ENCODE data around the gene TKTL2. TPM values are rescaled to one million over a fixed set of nuclear protein-coding genes. Genes with fewer than 3 reads are reported as not detected.
A peak's percentile ranks its signal among the peaks of the same experiment; 100 is the strongest.
"Not testable (repeated sequence)": the region's sequence is repeated elsewhere in the genome, so short reads cannot be mapped to it uniquely, and the experiment has no call there.

TKTL2 gene
- polyA plus RNA-seq, 6 donors from 2014 or later, result 0.16 to 0.21 (median 0.21) TPM; not detected in 3

GRCh38 chr4:163476761-163477438 is 3.3 kb upstream of the TKTL2 start:
- no peak for ATAC-seq (ENCODE audit: low read depth in 2 of 2)
- Mint-ChIP-seq H3K27ac (no peak overlapping the region), H3K4me1 (no peaks in the 10 kb centered on the region), H3K27me3 (peaks cover 8 to 17% (median 8%) of the 10 kb centered on the region in 3 donors), H3K4me3 (no peak overlapping the region), H3K9me3 (peaks cover 0 to 2% (median 0%) of the 10 kb centered on the region in 7 donors), H3K36me3 (no peaks in the 10 kb centered on the region)
- DNase-seq, result no peak

GRCh38 chr4:163474027-163474426 is 473 bp upstream of the TKTL2 start:
- Mint-ChIP-seq H3K27me3 (peaks cover 12 to 25% (median 15%) of the 10 kb centered on the region in 3 donors), H3K9me3 (peaks cover 0 to 2% (median 0%) of the 10 kb centered on the region in 7 donors), H3K27ac (no peak overlapping the region), H3K36me3 (no peaks in the 10 kb centered on the region), H3K4me1 (no peaks in the 10 kb centered on the region), H3K4me3 (no peak overlapping the region)
- no peak for ATAC-seq (ENCODE audit: low read depth in 2 of 2)
- no peak for DNase-seq

- DNase-seq, result no peak
- no peak for ATAC-seq (ENCODE audit: low read depth in 2 of 2)
- peaks cover 0 to 2% (median 0%) of the 10 kb centered on the region in 7 donors for H3K9me3 Mint-ChIP-seq
- H3K4me1 Mint-ChIP-seq, result no peaks in the 10 kb centered on the region
- H3K27ac Mint-ChIP-seq, result no peak overlapping the region
- no peak overlapping the region for H3K4me3 Mint-ChIP-seq
- peaks cover 15 to 29% (median 17%) of the 10 kb centered on the region in 3 donors for H3K27me3 Mint-ChIP-seq
- H3K36me3 Mint-ChIP-seq, result no peaks in the 10 kb centered on the region
These were observed 424 bp downstream of the TKTL2 start for GRCh38 chr4:163473130-163473529.

- DNase-seq (no peak), ATAC-seq (ENCODE audit: low read depth in 2 of 2) (no peak)
- Mint-ChIP-seq H3K4me3 (no peak overlapping the region), H3K27ac (no peak overlapping the region), H3K36me3 (no peaks in the 10 kb centered on the region), H3K27me3 (peaks cover 15 to 28% (median 20%) of the 10 kb centered on the region in 3 donors), H3K4me1 (no peaks in the 10 kb centered on the region), H3K9me3 (peaks cover 0 to 2% (median 0%) of the 10 kb centered on the region in 7 donors)
These were observed 3.2 kb downstream of the TKTL2 start for GRCh38 chr4:163470391-163470790.

GRCh38 chr4:163467082-163467770 is 6.3 kb downstream of the TKTL2 start:
- H3K27me3 Mint-ChIP-seq, result peaks cover 14 to 26% (median 15%) of the 10 kb centered on the region in 3 donors
- no peaks in the 10 kb centered on the region for H3K36me3 Mint-ChIP-seq
- H3K4me3 Mint-ChIP-seq, result no peak overlapping the region
- H3K4me1 Mint-ChIP-seq, result no peaks in the 10 kb centered on the region
- no peak for ATAC-seq (ENCODE audit: low read depth in 2 of 2)
- no peak overlapping the region for H3K27ac Mint-ChIP-seq
- no peak for DNase-seq
- no peaks in the 10 kb centered on the region for H3K9me3 Mint-ChIP-seq

- no peaks in the 10 kb centered on the region for H3K9me3 Mint-ChIP-seq
- H3K27ac Mint-ChIP-seq, result no peak overlapping the region
- no peak overlapping the region for H3K4me3 Mint-ChIP-seq
- H3K36me3 Mint-ChIP-seq, result no peaks in the 10 kb centered on the region
- H3K4me1 Mint-ChIP-seq, result no peaks in the 10 kb centered on the region
- H3K27me3 Mint-ChIP-seq, result peaks cover 0 to 19% (median 16%) of the 10 kb centered on the region in 3 donors
- DNase-seq, result no peak
- ATAC-seq (ENCODE audit: low read depth in 2 of 2), result no peak
These were observed 11.0 kb downstream of the TKTL2 start for GRCh38 chr4:163462556-163462955.

GRCh38 chr4:163448540-163449203 is 24.9 kb downstream of the TKTL2 start:
- ATAC-seq (ENCODE audit: low read depth in 2 of 2) (no peak), DNase-seq (no peak)
- Mint-ChIP-seq H3K9me3 (no peaks in the 10 kb centered on the region), H3K27me3 (peaks cover 5 to 15% (median 7%) of the 10 kb centered on the region in 3 donors), H3K4me3 (no peak overlapping the region), H3K4me1 (no peaks in the 10 kb centered on the region), H3K36me3 (no peaks in the 10 kb centered on the region), H3K27ac (peak overlapping the region in 2 of 6 donors; percentile 2 to 21)

GRCh38 chr4:163447481-163447880 is 26.1 kb downstream of the TKTL2 start:
- DNase-seq (no peak), ATAC-seq (ENCODE audit: low read depth in 2 of 2) (no peak)
- Mint-ChIP-seq H3K27me3 (peaks cover 7 to 20% (median 12%) of the 10 kb centered on the region in 3 donors), H3K4me3 (no peak overlapping the region), H3K27ac (no peak overlapping the region), H3K4me1 (no peaks in the 10 kb centered on the region), H3K36me3 (no peaks in the 10 kb centered on the region), H3K9me3 (no peaks in the 10 kb centered on the region)

GRCh38 chr4:163447023-163447422 is 26.5 kb downstream of the TKTL2 start:
- not testable (repeated sequence) for H3K36me3 Mint-ChIP-seq; H3K4me3 Mint-ChIP-seq; H3K9me3 Mint-ChIP-seq; ATAC-seq (ENCODE audit: low read depth in 2 of 2); H3K4me1 Mint-ChIP-seq; DNase-seq; H3K27ac Mint-ChIP-seq
- H3K27me3 Mint-ChIP-seq, result peaks cover 7 to 23% (median 15%) of the 10 kb centered on the region in 3 donors

- H3K27me3 Mint-ChIP-seq, result peaks cover 8 to 16% (median 8%) of the 10 kb centered on the region in 3 donors
These were observed 33.5 kb downstream of the TKTL2 start for GRCh38 chr4:163440040-163440439.

More at GRCh38 chr4:163440040-163440439, 33.5 kb downstream of the TKTL2 start:
- ATAC-seq (ENCODE audit: low read depth in 2 of 2) (no peak), DNase-seq (no peak)
- H3K4me1 Mint-ChIP-seq, result no peaks in the 10 kb centered on the region
- H3K27ac Mint-ChIP-seq, result no peak overlapping the region
- H3K36me3 Mint-ChIP-seq, result no peaks in the 10 kb centered on the region
- no peak overlapping the region for H3K4me3 Mint-ChIP-seq
- H3K9me3 Mint-ChIP-seq, result peaks cover 0 to 3% (median 0%) of the 10 kb centered on the region in 7 donors

Other genes with a start within 250 kb of the TKTL2 start
- gene NPY1R, start 141.2 kb downstream of the TKTL2 start, polyA plus RNA-seq (ENCODE audit: low read depth in 6 of 6), result not detected
- not detected for gene NPY5R, start 129.9 kb downstream of the TKTL2 start, polyA plus RNA-seq (ENCODE audit: low read depth in 6 of 6)
- gene TMA16, start 20.9 kb upstream of the TKTL2 start, polyA plus RNA-seq (ENCODE audit: low read depth in 6 of 6), result 10 to 100 TPM; 14.8 to 25.9 (median 22.0) TPM